GM12874 (cell line): ENCODE measurements around the gene GALNT16.
A peak's percentile ranks its signal among the peaks of the same experiment; 100 is the strongest.

Experiments
- TF ChIP-seq, protein P1 (sequence below): IDR thresholded peaks from 2 replicates; pipeline ENCODE4 v1.5.1; 2011; ENCODE audit warnings: low read depth, mild to moderate bottlenecking, control low read depth, low read length, moderate library complexity; ENCODE audit not compliant: insufficient read depth

GALNT16 gene

DNA sequence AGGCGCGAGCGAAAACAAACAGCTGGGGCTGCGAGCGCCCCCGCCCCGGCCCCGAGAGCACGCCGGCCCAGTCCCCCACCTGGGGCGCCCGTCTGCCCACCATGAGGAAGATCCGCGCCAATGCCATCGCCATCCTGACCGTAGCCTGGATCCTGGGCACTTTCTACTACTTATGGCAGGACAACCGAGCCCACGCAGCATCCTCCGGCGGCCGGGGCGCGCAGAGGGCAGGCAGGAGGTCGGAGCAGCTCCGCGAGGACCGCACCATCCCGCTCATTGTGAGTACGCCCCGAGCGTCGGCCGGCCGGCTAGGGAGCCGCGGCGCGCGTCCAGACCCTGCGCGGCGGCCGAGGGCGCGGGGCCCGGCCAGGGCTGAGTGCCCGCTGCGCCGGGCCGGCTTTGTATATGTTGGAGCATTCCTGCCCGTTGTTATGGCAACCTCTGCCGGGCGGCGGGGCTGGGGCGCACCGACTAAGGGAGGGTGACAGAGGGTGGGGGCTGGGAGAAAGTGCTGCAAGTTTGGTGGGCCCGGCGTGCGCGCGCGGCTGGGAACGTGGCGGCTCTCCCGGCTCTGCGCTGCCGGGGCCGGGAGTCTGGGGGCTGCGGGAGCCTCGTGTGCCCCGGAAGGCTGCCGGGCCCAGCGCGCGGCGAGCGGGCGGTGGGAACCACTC, 367 bp downstream of the GALNT16 start:
- TF ChIP-seq, protein P1, sequence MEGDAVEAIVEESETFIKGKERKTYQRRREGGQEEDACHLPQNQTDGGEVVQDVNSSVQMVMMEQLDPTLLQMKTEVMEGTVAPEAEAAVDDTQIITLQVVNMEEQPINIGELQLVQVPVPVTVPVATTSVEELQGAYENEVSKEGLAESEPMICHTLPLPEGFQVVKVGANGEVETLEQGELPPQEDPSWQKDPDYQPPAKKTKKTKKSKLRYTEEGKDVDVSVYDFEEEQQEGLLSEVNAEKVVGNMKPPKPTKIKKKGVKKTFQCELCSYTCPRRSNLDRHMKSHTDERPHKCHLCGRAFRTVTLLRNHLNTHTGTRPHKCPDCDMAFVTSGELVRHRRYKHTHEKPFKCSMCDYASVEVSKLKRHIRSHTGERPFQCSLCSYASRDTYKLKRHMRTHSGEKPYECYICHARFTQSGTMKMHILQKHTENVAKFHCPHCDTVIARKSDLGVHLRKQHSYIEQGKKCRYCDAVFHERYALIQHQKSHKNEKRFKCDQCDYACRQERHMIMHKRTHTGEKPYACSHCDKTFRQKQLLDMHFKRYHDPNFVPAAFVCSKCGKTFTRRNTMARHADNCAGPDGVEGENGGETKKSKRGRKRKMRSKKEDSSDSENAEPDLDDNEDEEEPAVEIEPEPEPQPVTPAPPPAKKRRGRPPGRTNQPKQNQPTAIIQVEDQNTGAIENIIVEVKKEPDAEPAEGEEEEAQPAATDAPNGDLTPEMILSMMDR: no peak

DNA sequence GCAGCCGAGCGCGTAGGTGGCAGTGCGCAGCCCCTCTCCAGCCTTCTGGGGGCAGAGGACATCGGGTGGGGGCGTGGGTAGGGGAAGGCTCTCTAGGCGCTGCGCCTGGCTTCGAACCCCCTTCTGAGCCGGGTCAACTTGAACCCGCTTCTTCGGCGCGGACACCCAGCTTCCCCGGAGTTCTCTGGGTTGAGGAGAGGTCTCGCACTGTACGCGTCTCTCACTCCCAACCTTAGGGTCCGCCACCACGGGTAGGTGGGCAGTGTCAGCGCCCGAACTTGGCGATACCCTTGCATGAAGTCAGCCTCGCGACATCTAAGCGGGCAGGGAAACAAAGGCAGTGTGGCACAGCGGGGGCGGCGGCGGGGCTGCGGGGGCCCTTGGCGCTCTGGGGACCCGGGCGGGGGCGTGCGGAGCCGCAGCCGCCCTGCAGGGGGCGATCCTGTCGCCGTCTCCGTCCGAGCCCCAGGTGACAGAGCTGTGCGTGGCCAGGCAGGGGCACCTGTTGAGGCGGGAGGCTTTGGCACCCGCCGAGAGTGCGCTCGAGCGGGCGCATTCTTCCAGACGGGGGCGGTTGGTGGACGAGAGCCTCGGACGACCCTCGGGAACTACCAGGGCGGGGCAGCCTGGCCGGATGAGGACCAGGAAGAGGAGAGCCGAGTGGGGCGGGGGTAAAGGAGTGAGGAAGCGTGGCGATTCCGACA, 1.1 kb downstream of the GALNT16 start:
- TF ChIP-seq, protein P1: peak; percentile 87

- TF ChIP-seq, protein P1: no peak
Observed at GRCh38 chr14:69261761-69262331, 1.9 kb downstream of the GALNT16 start.

DNA sequence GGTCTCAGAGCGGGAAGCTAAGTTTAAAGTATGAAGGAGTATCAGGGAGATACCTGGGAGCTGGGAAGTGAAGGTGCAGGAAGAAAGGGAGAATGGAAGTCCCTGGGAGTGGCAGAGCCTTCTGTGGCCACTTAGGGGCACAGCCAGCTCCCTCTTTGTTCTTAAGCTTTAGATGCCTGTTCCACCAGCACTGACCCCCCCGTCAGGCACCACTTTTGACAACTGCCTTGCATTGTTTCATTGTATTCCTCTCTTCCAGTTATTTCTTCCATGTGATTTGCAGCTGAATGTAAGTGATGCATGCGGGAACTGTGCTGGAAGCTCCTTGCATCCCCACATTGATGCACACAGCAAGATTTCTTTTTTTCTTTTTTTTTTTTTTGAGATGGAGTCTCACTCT, 2.6 kb downstream of the GALNT16 start:
- TF ChIP-seq, protein P1: no peak

DNA sequence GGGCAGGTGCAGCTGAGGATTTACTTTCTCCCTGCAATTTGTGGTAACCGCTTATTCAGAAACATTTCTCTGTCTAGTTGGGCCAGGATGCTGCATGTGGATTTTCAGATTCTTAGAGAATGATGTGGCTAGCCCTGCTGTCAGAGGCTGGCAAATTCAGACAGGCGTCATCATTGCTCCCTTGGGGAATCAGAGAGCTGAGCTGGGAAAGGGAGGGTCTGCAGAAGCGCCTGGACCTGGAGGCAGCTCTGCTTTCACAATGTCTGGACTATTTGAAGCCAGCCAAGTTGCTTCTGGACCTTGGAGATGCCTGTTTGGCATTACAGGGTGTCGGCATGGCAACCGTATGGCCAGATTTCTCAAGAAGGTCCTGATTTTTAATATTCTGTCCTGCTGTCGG, 3.4 kb downstream of the GALNT16 start:
- TF ChIP-seq, protein P1: no peak

- TF ChIP-seq, protein P1: no peak
Observed at GRCh38 chr14:69263771-69264170, 3.8 kb downstream of the GALNT16 start.

DNA sequence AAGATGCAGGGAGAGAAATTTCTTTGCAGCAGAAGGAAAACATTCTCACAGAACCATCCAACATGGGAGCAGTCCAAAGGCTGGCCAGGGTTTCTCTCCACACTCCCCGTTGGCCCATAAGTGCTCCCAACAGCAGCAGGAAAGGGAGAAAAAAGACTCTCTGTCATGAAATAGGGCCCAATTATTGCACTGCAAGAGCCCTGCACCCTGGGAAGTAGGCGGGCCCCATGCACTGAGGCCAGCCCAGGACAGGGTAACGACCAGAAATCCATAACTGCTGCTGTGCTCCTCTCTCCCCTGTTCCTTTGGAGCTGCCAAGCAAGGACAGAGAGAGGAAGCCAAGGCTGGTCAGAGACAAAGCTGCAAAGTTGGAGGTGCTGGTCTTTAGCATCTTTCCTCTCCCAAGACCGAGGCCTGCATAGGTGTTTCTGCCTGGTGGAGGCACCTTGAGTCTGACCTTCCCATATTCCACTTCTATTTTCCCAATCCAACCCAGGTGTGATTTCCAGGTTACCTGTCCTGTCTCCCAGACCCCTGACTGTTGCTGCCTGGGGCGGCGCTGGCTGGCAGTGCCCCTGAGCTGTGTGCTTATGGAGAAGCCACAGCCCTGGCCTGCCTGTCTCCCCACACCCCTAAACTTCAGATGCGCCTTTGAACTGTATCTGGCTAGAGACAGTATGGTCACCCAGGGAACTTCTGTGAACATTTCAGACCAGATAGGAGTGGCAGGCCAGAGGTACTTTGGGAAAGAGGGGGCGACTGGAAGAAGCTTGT, 6.8 kb downstream of the GALNT16 start:
- TF ChIP-seq, protein P1: no peak
